ENCODE measurements around the gene ABCD1. TPM values are rescaled to one million over a fixed set of nuclear protein-coding genes. Genes with fewer than 3 reads are reported as not detected.
"Not testable (repeated sequence)": the region's sequence is repeated elsewhere in the genome, so short reads cannot be mapped to it uniquely, and the experiment has no call there.

The ABCD1 gene
- polyA plus RNA-seq, 1 donor from 2014 or later = 3.6 TPM

- not testable (repeated sequence) for H3F3A ChIP-seq (ENCODE audit: insufficient read depth, low read length, poor library complexity, severe bottlenecking); H4K20me1 ChIP-seq (ENCODE audit: insufficient read depth); H3K79me2 ChIP-seq (replicated peaks; ENCODE audit: insufficient read depth, low read length); H3K9me3 ChIP-seq (ENCODE audit: low read length); H3K27me3 ChIP-seq (ENCODE audit: insufficient read depth, low read depth, low read length); H3K27ac ChIP-seq (ENCODE audit: low read length); H3K9ac ChIP-seq (ENCODE audit: low read length); H3K4me2 ChIP-seq (ENCODE audit: low read length); H3K36me3 ChIP-seq (ENCODE audit: insufficient read depth, low read length); H3K9me2 ChIP-seq (ENCODE audit: insufficient read depth, low read length); H2AFZ ChIP-seq (ENCODE audit: low read depth, low read length)
- peak overlapping the region; percentile 65 for H3K4me3 ChIP-seq (ENCODE audit: low read length)
These were observed 33.4 kb upstream of the ABCD1 start for GRCh38 chrX:153691032-153691827.

GRCh38 chrX:153692003-153692402 lies 32.7 kb upstream of the ABCD1 start:
- TF ChIP-seq POLR2AphosphoS5 (IDR thresholded peaks at IDR 0.05) = no peak
- no peak for TF ChIP-seq TAF1 (IDR thresholded peaks at IDR 0.05; ENCODE audit: low read depth)
- TF ChIP-seq REST (IDR thresholded peaks at IDR 0.05; ENCODE audit: borderline replicate concordance) = no peak
- no peak for TF ChIP-seq EZH2 (IDR thresholded peaks at IDR 0.05; ENCODE audit: borderline replicate concordance, insufficient read depth, low read length, poor library complexity, severe bottlenecking)
- no peak for TF ChIP-seq EP300 (conservative IDR thresholded peaks at IDR 0.05; ENCODE audit: poor library complexity, severe bottlenecking)
- no peak for TF ChIP-seq SMC3 (conservative IDR thresholded peaks at IDR 0.05; ENCODE audit: poor library complexity)
- TF ChIP-seq RAD21 (conservative IDR thresholded peaks at IDR 0.05) = no peak
- no peak for TF ChIP-seq CTCF (IDR thresholded peaks at IDR 0.05; ENCODE audit: poor library complexity, severe bottlenecking)
- TF ChIP-seq MXI1 (conservative IDR thresholded peaks at IDR 0.05; ENCODE audit: poor library complexity, severe bottlenecking) = no peak
- H3K27ac ChIP-seq (ENCODE audit: low read length) = no peak overlapping the region

More at GRCh38 chrX:153692003-153692402, 32.7 kb upstream of the ABCD1 start:
- Histone ChIP-seq H4K20me1 (ENCODE audit: insufficient read depth) (peaks cover 4% of the 10 kb centered on the region), H3K27me3 (ENCODE audit: insufficient read depth, low read depth, low read length) (no peaks in the 10 kb centered on the region), H3F3A (ENCODE audit: insufficient read depth, low read length, poor library complexity, severe bottlenecking) (no peaks in the 10 kb centered on the region), H3K4me3 (ENCODE audit: low read length) (no peak overlapping the region), H3K9me3 (ENCODE audit: low read length) (no peaks in the 10 kb centered on the region), H3K36me3 (ENCODE audit: insufficient read depth, low read length) (no peaks in the 10 kb centered on the region), H2AFZ (ENCODE audit: low read depth, low read length) (no peak overlapping the region), H3K9me2 (ENCODE audit: insufficient read depth, low read length) (no peaks in the 10 kb centered on the region), H3K79me2 (replicated peaks; ENCODE audit: insufficient read depth, low read length) (peaks cover 9% of the 10 kb centered on the region), H3K4me2 (ENCODE audit: low read length) (no peak overlapping the region), H3K9ac (ENCODE audit: low read length) (no peak overlapping the region)

All from neural cell (in vitro differentiated cells).